GM18951 (cell line): ENCODE data around the gene FRMD4A.
"Not testable (repeated sequence)": the region's sequence is repeated elsewhere in the genome, so short reads cannot be mapped to it uniquely, and the experiment has no call there.

Source experiments
- POLR2A ChIP-seq: IDR thresholded peaks from 4 replicates; pipeline ENCODE4 v1.6.1; 2011; ENCODE audit warnings: mild to moderate bottlenecking; ENCODE audit not compliant: insufficient read length, insufficient read depth; ENCODE audit errors: extremely low read depth
- in situ Hi-C: fragments of 300-500 bp; cut with MboI; formaldehyde crosslinking; loops from one replicate; pipeline ENCODE4 v1.12.0; 2022; ENCODE audit warnings: low sequenced_read_pairs, mixed read lengths, inconsistent platforms; ENCODE audit not compliant: unreplicated experiment

Gene FRMD4A

DNA sequence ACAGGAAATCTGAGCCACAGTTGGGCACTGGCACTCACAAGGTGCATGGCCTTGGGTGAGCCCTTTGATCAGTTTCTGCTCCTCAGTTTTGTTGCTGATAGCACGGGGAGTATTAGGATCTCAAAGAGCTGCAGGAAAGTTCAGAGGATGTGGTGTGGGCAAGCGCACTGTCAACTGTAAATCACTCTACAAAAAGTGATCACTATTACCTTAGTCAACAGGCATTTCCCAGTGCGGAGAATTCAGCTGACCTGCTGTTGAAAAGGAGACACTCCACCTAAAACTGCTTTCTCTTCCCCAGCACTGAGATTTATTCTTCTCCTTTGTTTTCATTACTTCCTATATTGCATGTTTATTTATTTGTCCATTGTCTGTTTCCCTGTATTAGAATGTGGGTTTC lies 412.9 kb downstream of the FRMD4A start:
- no peak for TF ChIP-seq POLR2A
- in situ Hi-C loops, result no loop called here

DNA sequence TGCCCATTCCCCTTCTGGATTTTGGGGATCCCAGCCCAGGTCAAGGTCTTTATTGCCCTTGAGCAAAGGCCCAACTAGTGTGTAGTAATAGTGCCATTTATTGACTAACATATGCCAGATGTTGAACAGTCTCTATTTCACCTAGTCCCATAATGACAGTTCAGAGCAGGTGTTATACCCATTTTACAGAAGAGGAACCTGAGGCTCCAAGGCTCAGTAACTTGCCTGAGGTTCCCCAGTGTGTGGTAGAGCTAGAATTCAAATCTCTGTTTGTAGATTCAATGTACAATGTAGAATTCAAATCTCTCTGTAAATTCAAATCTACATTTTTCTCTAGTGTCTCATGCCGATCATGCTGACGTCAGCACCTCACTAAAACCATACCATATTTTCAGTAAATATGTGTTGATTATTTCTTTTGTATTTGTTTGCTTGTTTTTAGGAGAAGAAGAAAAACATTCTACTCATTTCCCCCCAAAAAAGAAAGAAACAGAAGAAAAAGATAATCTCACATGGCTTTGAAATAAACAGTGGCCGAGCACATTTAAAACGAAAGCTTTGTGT lies 414.3 kb downstream of the FRMD4A start:
- in situ Hi-C loops, result no loop called here
- TF ChIP-seq POLR2A, result no peak

DNA sequence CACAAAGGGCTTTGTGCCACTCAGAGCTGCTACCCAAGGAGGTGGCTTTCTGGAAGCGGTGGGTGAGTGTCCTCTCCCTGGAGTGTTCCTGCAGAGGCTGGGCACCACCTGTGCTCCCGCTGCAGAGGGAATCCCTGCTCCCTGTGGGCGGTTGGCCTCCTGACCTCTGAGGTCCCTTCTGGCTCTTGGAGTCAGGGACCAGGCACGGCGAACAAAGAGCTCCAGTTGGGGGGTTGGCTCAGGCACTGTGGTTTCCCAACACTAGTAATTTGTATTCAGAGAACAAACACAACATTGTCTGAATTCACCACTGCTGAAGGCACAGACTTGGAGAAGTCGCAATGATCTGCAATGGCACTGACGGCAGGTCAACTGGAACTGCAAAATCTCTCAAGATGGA lies 415.0 kb downstream of the FRMD4A start:
- TF ChIP-seq POLR2A, result no peak
- in situ Hi-C loops, result no loop called here

DNA sequence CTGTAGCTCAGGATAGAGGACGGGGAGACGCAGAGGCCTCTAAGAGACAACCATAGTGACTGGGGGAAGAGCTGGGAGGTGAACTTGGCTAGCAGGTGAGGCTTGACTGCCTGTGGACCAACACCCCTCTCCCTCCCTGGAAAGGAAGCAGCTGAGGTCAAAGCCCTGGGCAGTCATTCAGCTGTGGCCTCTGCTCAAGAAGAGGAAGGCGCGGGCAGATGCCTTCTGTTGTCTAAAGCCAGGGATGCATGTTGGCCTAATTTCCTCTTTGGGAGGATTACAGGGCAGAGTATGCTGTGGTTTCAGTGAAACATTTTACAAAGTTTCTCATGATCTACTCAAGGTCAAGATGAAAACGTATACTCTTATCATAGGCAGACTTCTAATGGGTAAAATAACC lies 416.8 kb downstream of the FRMD4A start:
- no peak for TF ChIP-seq POLR2A
- in situ Hi-C loops, result no loop called here

DNA sequence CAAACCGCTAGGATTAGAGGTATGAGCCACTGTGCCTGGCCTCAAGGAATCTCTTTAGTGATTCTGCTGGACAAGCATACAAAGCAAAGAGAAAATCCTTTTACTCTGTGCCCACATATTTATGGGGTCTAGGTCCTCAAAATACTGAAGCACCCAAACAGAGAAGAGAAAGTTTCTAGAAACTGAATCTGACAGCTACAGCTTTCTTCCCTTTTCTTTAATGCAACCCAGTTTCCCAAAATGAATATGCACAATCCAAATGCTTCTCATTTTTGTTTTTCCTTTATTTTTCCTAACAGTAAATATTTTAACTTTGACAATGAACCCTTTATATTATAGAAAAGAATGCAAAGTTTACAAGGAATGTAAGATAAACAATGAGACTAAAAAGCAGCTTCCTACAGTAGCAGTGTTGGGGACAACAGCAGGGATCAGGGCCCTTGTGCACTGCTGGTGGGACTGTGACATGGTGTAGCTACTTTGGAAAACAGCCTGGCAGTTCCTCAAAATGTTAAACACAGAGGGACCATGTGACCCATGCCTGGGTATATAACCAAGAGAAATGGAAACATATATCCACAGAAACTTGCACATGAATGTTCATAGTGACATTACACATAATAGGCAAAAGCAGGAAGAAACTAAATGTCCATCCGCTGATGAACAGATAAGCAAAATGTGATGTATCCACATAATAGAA lies 418.8 kb downstream of the FRMD4A start:
- TF ChIP-seq POLR2A, result no peak

DNA sequence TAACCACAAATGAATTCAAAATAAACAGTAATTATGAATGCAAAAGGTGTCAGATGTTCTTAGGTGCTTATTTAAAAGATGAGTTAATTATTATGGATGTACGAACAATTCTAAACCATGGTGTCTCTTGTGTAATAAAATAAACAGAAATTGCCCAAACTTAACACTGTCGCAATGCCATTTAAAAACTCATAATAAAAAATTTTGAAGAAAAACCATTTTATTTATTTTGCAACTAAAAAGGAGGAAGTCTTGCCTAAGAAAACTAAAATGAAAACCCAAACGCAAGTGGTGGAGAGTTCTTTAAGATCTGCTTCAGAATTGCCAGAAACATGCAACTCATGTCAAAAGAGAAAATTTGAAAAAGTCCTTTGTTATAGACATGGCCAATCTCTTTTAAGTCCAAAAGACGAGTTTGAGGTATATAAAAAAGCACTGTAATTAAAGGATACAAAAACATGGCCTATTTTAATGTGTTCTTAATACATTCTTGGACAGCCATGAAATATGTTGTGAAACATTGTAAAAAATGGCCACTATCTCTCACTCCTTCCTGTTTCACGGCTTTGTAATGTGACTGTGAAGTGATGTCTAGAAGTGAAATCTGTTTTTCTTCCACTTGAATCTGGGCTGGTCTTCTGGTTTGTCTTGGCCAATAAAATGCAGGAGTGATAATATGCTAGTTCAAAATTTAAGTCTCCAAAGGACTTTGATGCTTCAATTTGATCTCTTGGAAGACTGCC lies 421.0 kb downstream of the FRMD4A start:
- in situ Hi-C loops, result no loop called here
- no peak for TF ChIP-seq POLR2A

More for the DNA sequence above, 418.8 kb downstream of the FRMD4A start:
- in situ Hi-C loops, result no loop called here

DNA sequence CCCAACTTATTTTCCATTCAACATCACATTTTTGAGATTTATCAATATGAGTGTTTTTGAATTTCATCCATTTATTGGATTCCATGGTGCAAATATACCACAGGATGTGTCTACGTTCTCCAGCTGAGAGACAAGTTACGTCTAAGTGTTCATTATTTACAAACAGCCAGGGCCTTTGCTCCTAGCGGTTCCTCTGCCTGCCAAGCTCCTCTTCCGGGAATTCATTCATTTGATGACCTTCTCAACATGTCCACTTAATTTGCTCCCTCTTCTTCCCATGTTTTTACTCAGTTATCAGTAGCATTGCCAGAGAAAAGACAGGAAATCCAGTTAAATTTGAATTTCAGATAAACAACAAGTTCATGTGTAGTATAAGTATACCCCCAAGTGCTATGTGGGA lies 422.2 kb downstream of the FRMD4A start:
- in situ Hi-C loops, result no loop called here
- TF ChIP-seq POLR2A, result no peak

DNA sequence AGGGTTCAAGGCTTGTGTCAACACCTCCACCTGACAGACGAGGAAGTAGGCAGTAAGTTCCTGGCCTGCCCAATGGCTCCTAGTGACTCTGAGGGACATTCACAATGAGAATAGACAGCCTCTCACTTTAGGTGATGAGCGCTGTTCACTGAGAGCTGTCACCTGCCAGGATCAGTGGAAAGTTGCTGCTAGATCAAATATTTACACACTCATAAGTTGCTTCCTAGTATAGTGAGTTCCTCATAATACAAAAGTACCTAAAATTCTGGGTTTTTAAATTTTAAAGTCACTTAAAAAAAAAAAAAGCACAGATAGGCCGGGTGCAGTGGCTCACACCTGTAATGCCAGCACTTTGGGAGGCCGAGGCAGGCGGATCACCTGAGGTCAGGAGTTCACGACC lies 423.2 kb downstream of the FRMD4A start:
- in situ Hi-C loops, result no loop called here

DNA sequence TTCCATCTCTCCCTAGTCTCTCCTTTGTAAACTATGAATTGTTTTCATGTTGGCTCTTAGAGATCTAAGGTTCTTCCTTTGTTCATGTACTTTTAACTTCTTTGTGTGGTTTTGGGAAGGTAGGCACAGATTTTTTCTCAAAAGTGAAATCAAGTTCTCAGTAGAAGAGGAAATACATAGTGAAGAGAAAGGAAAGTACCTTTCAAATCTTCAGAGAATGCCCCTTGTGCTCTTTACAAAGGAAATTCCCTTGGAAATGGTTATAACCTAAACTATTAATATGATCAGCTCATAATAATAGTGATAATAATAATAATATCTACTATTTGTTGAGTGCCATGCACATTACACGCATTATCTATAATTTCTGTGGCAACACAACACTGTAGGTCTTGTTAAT lies 425.4 kb downstream of the FRMD4A start:
- in situ Hi-C loops, result no loop called here
- no peak for TF ChIP-seq POLR2A

More for the DNA sequence above, 423.2 kb downstream of the FRMD4A start:
- TF ChIP-seq POLR2A, result no peak

DNA sequence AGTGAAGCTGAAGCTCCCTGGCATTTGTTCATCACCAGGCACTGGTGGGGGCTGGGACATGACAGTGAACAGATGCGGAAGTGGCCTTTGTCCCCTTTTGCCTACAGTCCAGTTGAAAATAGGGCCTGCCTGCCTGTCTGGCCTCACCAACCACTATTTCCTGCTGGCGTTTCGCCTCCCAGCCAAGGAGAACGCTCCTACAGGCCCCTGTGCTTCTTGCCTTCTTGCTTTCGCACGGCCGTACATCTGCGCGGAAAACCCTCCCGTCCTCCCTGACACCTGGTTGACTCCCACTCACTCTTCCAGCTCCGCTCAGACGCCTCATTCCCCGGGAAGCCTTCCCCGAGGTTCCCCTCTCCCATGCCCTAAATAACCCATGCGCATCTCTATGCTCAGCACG lies 426.7 kb downstream of the FRMD4A start:
- in situ Hi-C loops, result no loop called here
- TF ChIP-seq POLR2A, result no peak

DNA sequence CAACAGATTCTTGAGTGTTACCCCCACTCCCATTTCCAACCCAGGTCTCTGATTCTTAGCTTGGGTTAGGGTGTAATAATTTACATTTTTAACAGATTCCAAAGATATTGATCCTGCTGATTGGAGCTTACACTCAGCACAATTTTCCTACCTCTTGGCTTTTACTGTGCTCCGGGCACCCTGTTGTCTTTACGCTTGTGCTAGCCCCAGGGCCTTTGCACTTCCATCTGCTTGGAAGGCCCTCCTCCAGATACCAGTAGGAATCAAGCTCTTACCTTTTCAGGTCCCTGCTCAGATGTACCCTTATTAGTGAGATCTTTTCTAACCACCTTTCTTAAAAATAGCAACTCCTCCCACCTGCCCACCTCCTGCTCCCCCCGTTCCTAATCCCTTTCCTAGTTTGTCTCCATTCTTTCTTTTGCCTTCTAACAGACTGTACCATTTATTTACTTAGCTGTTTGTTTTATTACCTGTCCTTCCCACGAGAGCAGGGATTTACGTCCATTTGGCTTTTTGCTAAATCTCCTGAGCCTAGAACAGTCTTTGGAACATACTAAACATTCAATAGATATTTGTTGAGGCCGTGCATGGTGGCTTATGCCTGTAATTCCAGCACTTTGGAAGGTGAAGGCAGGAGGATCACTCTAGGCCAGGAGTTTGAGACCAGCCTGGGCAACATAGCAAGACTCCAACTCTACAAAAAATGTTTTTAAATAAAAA lies 427.7 kb downstream of the FRMD4A start:
- in situ Hi-C loops, result no loop called here
- TF ChIP-seq POLR2A, result no peak

DNA sequence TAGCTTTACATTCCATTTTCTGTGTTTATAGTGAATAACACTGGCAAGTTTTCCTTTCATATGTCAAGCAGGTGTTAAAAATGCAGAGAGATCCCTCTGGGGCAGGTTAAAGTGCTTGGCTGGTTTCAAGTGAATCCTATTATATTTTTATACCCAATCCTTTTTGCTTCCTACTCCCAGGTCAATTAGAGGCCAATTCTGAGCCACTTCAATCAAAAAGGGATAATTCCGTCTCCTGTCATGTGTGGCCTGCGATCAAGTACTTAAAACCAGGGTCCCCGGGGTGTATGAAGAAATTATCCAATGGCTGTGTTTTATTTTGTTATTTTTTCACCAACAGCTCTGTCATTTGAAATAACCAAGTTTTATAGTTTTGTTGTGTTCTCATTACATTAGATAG lies 430.8 kb downstream of the FRMD4A start:
- in situ Hi-C loops, result no loop called here
- TF ChIP-seq POLR2A, result no peak

DNA sequence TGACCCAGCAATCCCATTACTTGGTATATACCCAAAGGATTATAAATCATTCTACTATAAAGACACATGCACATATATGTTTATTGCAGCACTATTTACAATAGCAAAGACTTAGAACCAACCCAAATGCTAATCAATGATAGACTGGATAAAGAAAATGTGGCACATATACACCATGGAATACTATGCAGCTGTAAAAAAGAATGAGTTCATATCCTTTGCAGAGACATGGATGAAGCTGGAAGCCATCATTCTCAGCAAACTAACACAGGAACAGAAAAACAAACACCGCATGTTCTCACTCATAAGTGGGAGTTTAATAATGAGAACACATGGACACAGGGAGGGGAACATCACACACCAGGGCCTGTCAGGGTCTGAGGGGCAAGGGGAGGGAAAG lies 434.6 kb downstream of the FRMD4A start:
- in situ Hi-C loops, result not testable (repeated sequence)
